Measurements from ENCODE around the gene CORO2A. TPM values are rescaled to one million over a fixed set of nuclear protein-coding genes. Genes with fewer than 3 reads are reported as not detected.
A peak's percentile ranks its signal among the peaks of the same experiment; 100 is the strongest.

The CORO2A gene
- total and polyA plus RNA-seq, 2 of the 13 experiments (the other 11 are each of a cell fraction or from before 2014, with no cell fraction given), result 14.4 to 15.3 TPM

GRCh38 chr9:98178874-98179850 lies 13.3 kb downstream of the CORO2A start (continued):
- TF ChIP-seq ARID3A (IDR thresholded peaks at IDR 0.05; ENCODE audit: low read depth, low read length) (no peak), TFDP1 (CRISPR knock-in tag; IDR thresholded peaks at IDR 0.05; ENCODE audit: borderline replicate concordance) (no peak), ZKSCAN1 (IDR thresholded peaks at IDR 0.05; ENCODE audit: low read length) (no peak), DDIT3 (CRISPR knock-in tag; IDR thresholded peaks at IDR 0.05) (no peak), SPEN (CRISPR knock-in tag; IDR thresholded peaks at IDR 0.05; ENCODE audit: low read depth) (no peak), ZNF687 (CRISPR knock-in tag; IDR thresholded peaks at IDR 0.05) (peak; percentile 14; the same call in 1 of the 2 replicates), ZNF20 (CRISPR knock-in tag; IDR thresholded peaks at IDR 0.05) (no peak)

Measured in HepG2 (cell line).